Epithelial cell of proximal tubule (primary cell): ENCODE data around the gene IQCF2. TPM values are rescaled to one million over a fixed set of nuclear protein-coding genes. Genes with fewer than 3 reads are reported as not detected.

ENCODE experiments used
- DNase-seq: peaks from one replicate; pipeline ENCODE4 v3.0.0-alpha.2; 2011; ENCODE audit warnings: low read depth
- H3K4me3 ChIP-seq: 2 replicates; pipeline ENCODE4 v1.5.1; 2011; ENCODE audit warnings: low read depth, mild to moderate bottlenecking, low read length
- CTCF ChIP-seq: conservative IDR thresholded peaks from 2 replicates; pipeline ENCODE4 v1.5.1; 2012; ENCODE audit warnings: low read depth, mild to moderate bottlenecking, low read length
- total RNA-seq: library from RNA; depleted of rRNA; stranded (reverse); fragments of >200 nt; gene quantifications from 2 replicates; pipeline ENCODE4 v1.2.3, GENCODE V29; 2015

IQCF2 gene
- total RNA-seq, 1 donor from 2014 or later: not detected

- DNase-seq: no peak
- H3K4me3 ChIP-seq: no peak overlapping the region
- no peak for TF ChIP-seq CTCF
These were observed 14.8 kb downstream of the IQCF2 start for GRCh38 chr3:51876186-51876585.

- TF ChIP-seq CTCF: no peak
- H3K4me3 ChIP-seq: no peak overlapping the region
- no peak for DNase-seq
These were observed 18.5 kb downstream of the IQCF2 start for GRCh38 chr3:51879937-51880336.

DNA sequence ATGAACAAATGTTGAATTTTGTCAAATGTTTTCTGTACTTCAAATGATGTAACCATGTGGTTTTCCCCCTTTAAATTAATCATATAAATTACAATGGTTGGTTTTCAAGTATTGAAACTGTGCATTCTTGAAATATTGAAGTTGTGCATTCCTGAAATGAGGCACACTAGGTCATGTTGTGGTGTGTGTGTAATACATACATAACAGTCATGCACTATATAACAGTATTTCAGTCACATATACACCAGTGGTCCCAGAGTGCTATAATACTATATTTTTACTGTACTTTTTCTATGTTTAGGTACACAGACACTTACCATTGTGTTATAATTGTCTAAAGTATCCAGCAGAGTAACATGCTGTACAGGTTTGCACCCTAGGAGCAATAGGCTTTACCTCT, 25.0 kb downstream of the IQCF2 start:
- no peak for TF ChIP-seq CTCF
- no peak overlapping the region for H3K4me3 ChIP-seq
- DNase-seq: no peak

- H3K4me3 ChIP-seq: no peak overlapping the region
- no peak for DNase-seq
- TF ChIP-seq CTCF: no peak
These were observed 26.2 kb downstream of the IQCF2 start for GRCh38 chr3:51887620-51888019.

DNA sequence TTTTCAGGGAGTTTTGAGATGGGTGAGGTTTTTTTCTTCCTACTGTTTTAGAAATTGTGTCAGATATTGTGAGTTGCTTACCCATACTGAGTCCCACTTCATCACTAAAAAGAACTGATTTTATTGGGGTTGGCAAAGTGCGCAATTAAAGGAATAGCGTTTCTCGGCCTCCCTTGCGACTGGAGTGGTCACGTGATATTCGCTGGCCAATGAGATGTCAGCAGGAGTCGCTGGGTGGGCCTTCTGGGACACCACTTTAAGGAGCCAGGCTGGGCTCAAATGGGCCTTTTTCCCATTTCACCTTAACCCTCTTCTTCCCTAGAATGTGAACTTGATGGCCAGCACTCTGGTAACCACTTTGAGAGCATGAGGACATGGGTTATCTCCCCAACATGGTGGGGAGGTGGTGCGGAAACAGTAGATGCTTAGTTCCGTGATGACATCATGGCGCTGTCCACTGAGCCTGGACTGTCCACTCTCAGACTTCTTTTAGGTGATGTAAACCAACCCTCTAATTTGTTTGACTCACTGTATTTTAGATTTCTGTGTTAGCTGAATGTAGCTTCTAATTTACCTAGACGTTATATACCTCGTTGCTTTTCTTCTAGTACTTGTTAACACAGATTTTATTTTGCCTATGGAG, 27.2 kb downstream of the IQCF2 start:
- no peak for TF ChIP-seq CTCF

DNA sequence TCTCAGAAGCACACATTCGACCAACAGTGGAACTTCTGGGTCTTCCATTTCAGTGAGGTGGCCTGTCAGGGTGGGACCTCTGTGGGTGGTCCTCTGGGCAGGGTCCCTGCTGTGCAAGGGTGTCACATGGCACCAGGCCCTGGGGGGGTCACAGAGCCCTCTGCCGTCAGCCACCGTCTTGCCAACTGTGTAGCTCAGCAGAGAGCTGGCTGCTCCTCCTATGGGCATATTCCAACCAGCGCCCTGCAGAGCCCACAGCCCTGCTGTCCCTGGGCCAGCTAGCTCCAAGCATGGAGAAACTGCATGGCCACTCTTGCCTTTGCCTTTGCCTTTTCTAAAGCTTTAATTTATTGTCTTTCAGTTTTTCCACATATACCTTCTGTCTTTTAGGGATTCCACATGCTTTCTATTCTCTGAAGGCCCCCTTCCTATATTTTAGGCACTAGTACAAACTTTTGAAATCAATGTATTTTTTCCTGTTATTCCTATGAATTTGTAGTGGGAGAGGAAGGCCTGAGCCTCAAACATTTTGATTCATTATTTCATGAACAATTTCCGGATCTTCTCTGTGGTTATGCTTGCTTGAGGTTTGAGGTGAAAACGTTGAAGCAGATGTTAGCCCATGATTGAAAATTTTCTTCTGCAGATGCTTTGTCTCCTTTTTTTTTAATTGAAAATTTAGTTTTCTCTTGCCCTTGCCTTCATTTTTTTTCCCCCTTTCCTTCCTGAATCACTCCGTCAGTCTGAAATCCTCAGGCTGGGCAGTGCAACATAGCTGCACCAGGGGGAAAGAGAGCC, 30.0 kb downstream of the IQCF2 start:
- no peak overlapping the region for H3K4me3 ChIP-seq
- DNase-seq: no peak
- TF ChIP-seq CTCF: no peak

More for the DNA sequence above, 27.2 kb downstream of the IQCF2 start:
- no peak for DNase-seq
- no peak overlapping the region for H3K4me3 ChIP-seq

- no peak overlapping the region for H3K4me3 ChIP-seq
- no peak for DNase-seq
- no peak for TF ChIP-seq CTCF
These were observed 33.0 kb downstream of the IQCF2 start for GRCh38 chr3:51894391-51894790.
